Right ventricle myocardium inferior (tissue), 1 donor: ENCODE measurements around the gene GCK. TPM values are rescaled to one million over a fixed set of nuclear protein-coding genes. Genes with fewer than 3 reads are reported as not detected.
A peak's percentile ranks its signal among the peaks of the same experiment; 100 is the strongest.
"Not testable (repeated sequence)": the region's sequence is repeated elsewhere in the genome, so short reads cannot be mapped to it uniquely, and the experiment has no call there.

Experiments
- ATAC-seq: fragments of 200-7000 bp; cut with Tn5 transposase; one replicate; pipeline ENCODE4 v1.9.1; 2020; ENCODE audit warnings: mild to moderate bottlenecking, moderate library complexity
- DNase-seq: peaks from one replicate; pipeline ENCODE4 v3.0.0; 2021; ENCODE audit errors: missing footprints
- intact Hi-C: fragments of 100-400 bp; cut with DNase I; formaldehyde crosslinking; loops from one replicate; pipeline ENCODE4 v1.11.0; 2022
- total RNA-seq: library from RNA; stranded (reverse); fragmentation: NEBNext Ultra II Directional; extraction: Animal tissue kit (Norgen Biotek cat#: 25700); gene quantifications from one replicate; pipeline ENCODE4 v1.2.1, GENCODE V29; 2021
- donor health status: DM: no; HTN: yes; CAD: no; lungs with severe emphysema.

Gene GCK
- total RNA-seq, 1 donor from 2014 or later: 1.8 TPM

DNA sequence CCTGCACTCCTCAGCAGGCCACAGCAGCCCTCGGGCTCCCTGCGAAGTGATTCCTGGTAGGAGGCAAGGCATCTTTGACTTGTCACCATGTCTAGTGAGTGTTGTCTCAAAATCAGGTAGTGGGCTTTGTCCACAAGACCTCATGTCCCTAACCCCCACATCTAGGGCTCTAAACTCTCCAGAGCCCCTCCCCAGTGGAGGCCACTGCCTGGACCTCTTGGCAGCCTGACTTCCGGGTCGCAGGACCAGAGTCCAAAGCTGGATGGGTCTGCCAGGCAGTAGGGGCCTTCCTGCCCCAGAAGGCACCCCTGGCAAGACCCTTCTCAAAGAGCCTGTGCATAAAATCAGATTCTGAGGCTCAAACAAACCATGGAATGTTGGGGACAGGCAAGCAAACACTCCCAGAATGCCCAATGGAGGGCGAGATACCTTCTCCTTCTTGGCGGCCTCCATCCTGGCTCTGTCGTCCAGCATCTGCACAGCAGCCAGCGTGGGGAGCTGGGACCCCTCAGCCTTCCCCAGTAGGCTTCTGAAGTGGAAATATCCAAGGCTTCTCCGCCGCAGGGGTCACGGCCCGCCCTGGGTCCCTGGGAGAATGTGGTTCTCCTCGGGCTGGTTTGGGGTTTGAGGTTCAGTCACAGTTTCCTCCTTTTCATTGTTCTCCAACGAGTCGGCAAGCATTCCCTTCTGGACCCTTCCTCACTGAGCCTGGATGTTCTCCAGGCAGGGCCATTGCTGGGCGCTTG lies 586 bp downstream of the GCK start:
- DNase-seq (no peak), ATAC-seq (no peak)
- intact Hi-C loops: no loop called here

DNA sequence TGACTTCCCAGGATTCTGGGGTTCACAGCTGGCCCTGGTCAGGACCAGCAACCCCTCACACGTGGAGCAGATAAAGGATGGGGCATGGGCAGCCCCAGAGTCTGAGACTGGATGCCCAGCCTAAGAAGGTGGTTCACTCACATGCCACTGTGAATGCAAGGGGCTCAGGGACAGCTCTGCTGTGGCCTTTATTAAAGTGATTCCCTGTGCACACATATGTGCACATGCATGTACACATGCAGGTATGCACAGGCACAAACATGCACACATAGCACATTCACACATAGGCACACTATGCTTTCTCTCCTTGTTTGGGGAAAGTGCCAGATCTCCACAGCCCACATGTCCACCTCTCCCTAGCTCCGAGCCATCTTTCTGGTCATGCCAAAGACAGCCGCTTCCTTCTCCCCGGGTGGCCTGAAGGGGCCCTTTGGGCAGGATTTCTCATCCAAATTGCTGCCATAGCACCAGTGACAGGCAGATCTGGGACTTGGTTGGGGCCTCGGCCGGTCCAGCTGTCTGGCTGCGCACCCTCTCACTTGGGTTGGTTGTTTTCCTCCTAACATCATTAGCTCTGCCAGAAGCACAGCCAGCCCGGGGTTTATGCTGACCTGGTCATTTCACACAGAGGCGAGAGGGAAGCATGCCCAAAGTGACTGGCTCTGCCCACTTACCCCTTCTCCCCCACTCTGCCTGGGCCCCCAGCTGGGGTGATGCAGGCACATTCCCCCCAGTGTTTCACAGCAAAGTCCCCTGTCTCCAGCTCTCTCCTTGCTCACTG lies 1.4 kb downstream of the GCK start:
- DNase-seq (no peak), ATAC-seq (no peak)

GRCh38 chr7:44186736-44187135 lies 2.5 kb downstream of the GCK start:
- DNase-seq: no peak
- intact Hi-C loops: no loop called here

More for the DNA sequence above, 1.4 kb downstream of the GCK start:
- intact Hi-C loops: no loop called here

GRCh38 chr7:44185729-44186128 lies 3.5 kb downstream of the GCK start:
- DNase-seq (no peak), ATAC-seq (no peak)
- intact Hi-C loops: no loop called here

More at GRCh38 chr7:44186736-44187135, 2.5 kb downstream of the GCK start:
- ATAC-seq: no peak

- ATAC-seq: no peak
- intact Hi-C loops: no loop called here
- DNase-seq: no peak
These were observed 4.3 kb downstream of the GCK start for GRCh38 chr7:44184873-44185446.

GRCh38 chr7:44184206-44184872 lies 4.9 kb downstream of the GCK start:
- no peak for ATAC-seq

DNA sequence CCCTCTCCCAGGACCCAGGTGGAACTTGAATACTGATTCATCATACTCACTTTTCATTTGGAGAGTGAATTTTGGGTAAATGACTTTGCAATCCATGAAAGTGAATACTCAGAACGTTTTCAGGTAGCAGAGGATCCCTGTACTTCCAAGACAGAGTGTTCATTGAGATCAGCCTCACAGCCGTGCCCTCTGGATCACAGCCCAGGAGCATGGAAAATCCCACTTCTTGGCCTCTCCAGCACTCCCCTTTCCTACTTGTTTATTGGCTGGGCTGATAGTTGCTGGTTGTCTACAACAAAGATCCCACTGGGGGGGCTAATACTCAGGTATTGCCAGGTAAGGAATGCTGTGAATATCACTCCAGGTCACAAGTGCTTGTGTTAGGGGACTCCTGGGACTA lies 5.9 kb downstream of the GCK start:
- DNase-seq: no peak
- intact Hi-C loops: no loop called here
- no peak for ATAC-seq

More at GRCh38 chr7:44184206-44184872, 4.9 kb downstream of the GCK start:
- intact Hi-C loops: no loop called here
- DNase-seq: no peak

DNA sequence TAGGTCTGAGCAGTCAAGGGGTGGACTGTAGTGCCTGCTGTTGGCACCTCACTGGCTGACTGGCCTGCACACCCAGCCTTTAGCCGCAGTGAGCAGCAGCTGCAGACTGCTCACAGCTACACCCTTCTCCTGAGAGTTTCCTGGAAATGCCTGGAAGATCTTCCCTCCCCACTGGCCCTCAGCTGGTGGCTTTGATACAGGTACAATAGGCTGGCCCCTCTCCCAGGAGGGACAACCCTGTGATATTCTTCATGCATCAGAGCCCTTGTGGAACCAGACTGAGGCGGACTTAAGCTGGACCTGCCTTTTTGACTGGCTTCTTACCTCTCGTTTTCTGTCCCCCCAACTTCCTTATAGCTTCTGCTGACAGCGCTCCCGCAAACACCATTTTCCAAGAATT lies 6.4 kb downstream of the GCK start:
- no peak for DNase-seq
- no peak for ATAC-seq
- intact Hi-C loops: no loop called here

DNA sequence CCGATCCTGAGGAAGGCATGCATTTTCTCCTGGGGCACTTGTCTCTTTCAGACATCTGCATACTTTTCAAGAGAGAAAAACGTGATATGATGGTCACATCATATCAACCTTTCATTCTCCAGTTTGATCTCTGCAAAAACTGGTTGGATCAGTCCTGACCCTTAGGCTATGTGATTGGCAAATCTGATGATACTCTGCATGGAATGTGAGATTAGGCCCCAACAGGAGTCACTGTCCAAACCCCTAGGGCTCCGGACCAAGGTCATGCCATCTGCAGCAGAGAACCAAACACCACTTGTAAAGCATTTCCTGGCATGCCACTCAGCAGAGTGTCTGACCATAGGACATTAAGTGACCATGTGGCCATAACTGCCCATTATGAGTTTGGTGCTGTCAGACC lies 8.6 kb downstream of the GCK start:
- intact Hi-C loops: no loop called here
- ATAC-seq: no peak
- DNase-seq: no peak

DNA sequence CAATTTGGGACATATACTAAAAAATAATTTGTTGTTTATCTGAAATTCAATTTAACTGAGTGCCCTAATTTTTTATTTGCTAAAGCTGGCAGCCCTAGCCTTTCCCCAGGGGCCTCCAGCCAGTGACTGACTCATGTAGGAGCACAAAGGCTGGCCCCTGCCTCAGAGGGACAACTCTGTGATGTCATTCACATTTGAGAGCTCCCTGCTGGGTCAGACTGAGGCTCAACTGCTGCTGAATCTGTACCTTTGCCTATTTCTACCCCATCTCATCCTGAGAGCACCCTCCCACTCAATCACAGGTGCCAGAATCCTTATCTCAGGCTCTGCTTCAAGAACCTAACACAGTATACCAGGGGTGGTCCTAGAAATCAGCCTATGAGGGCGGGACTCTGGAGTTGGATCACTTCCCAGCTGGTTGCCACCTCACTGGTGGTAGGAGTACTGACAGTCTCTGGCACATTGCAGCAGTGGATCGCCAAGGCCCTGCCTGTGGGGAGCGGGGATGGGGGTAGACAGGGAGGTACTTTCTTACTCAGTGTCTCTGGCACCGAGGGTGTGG lies 11.6 kb downstream of the GCK start:
- ATAC-seq (peak; percentile 20), DNase-seq (no peak)
- intact Hi-C loops: no loop called here

DNA sequence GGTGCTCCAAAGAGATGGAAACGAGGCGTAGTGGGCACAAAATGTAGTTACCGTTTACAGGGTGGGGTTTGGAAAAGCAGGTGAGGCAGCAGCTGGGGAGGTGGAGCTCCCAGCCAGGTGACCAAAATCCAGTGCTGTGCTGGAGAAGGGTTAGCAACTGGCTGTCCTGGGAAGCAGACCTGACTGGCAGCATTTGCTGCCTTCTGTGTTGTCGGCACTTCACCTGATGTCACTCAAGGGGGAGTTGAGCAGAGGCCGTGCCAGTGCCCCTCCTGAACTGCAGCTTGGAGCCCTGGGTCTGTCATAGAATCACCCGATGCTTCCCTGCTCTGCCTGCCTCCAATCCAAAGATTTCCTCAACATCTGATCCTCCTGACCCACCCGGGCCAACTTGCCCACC lies 12.8 kb downstream of the GCK start:
- ATAC-seq: no peak
- intact Hi-C loops: no loop called here
- DNase-seq: no peak

DNA sequence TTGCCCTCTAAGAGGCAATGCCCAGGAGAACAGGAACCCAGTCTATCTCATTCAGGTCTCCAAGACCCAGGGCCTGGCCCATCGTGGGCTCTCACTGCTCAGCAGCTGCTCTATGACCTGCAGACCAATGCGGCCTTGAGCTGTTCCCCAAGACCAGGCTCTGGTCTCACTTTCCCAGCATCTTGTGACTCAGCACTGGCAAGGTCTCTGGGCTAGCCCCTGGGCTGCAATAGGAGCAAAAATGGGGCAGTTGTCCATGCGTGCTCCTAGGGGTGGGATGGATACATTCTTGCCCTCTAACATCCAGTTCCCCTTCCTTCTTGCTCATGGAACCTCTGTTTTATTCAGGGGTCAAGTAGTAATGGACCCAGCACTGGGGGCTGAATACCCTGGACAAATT lies 13.5 kb downstream of the GCK start:
- no peak for ATAC-seq
- intact Hi-C loops: no loop called here
- no peak for DNase-seq

- DNase-seq, intact Hi-C loops, ATAC-seq: not testable (repeated sequence)
These were observed 14.6 kb downstream of the GCK start for GRCh38 chr7:44174694-44174948.

DNA sequence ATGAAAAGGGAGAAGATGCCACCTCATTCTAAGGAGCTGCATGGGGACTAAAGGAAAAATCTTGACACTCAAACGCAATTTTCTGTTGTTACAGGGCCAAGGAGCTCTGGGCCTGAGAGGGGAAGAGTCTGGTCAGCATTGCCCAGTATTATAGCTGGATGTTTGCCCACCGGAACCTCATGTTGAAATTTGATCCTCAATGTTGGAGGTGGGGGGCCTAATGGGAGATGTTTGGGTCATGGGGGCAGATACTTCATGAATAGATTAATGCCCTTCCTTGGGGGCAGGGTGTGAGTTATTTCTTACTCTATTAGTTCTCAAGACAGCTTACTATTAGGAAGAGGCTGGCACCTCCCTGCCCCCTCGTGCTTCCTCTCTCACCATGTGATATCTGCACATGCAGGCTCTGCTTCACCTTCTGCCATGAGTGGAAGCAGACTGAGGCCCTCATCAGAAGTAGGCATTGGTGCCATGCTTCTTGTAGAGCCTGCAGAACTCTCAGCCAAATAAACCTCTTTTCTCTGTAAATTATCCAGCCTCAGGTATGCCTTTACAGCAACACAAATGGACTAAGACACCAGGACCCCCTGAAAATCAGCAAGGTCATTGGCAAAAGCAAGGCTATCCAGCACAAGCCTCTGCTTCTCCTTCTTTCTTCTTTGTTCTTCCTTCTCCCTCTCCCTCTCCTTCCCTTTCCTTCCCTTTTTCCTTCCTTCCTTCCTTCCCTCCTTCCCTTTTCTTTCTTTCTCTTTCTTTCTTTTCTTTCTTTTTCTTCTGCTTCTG lies 15.1 kb downstream of the GCK start:
- intact Hi-C loops: no loop called here
- DNase-seq: no peak
- ATAC-seq: no peak

DNA sequence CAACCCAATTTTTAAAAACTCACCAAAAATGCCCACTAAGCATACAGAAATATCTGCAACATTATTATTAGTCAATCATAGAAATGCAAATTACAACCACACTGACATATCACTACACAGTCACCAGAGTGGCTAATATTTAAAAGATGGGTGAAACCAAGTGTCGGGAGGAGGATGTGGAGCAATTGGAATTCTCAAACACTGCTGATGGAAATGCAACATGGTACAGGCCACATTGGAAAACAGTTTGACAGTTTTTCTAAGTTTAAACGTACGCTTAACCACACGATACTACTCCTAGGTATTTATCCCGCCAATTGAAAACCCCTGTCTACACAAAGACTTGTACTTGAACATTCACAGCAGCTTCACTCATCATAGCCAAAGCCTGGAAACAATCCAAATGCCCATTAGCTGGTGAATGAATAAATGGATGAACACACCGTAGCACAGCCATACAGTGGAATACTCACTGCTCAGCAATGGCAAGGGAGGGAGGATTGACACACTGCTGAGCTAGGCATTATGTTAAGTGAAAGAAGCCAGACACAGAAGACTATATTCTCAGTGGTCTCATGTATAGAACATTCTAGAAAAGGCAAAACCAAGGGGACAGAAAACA lies 16.3 kb downstream of the GCK start:
- no peak for DNase-seq
- ATAC-seq: no peak
- intact Hi-C loops: no loop called here

GRCh38 chr7:44172352-44172751 lies 16.9 kb downstream of the GCK start:
- DNase-seq: no peak

DNA sequence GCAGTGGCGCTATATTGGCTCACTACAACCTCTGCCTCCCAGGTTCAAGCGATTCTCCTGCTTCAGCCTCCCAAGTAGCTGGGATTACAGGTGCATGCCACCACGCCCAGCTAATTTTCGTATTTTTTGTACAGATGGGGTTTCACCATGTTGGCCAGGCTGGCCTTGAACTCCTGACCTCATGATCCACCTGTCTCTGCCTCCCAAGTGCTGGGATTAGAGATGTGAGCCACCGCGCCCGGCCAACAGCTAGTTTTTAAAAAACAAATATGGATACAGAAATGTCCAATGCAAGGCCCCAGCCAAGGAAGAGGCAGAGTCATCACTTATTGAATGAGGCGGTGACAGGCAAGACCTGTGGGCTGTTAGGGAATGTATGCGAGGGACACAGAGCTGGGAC lies 17.3 kb downstream of the GCK start:
- ATAC-seq, intact Hi-C loops, DNase-seq: not testable (repeated sequence)

More at GRCh38 chr7:44172352-44172751, 16.9 kb downstream of the GCK start:
- intact Hi-C loops: no loop called here
- ATAC-seq: no peak

GRCh38 chr7:44167920-44168319 lies 21.3 kb downstream of the GCK start:
- intact Hi-C loops: no loop called here
- no peak for ATAC-seq
- DNase-seq: no peak
